Dedifferentiated amniotic fluid mesenchymal stem cell (primary cell): ENCODE data around the gene DPYSL5.

ENCODE experiments used
- DNase-seq: peaks from one replicate; pipeline ENCODE4 v3.0.0-alpha.2; 2016; ENCODE audit errors: extremely low spot score

DPYSL5 gene

DNA sequence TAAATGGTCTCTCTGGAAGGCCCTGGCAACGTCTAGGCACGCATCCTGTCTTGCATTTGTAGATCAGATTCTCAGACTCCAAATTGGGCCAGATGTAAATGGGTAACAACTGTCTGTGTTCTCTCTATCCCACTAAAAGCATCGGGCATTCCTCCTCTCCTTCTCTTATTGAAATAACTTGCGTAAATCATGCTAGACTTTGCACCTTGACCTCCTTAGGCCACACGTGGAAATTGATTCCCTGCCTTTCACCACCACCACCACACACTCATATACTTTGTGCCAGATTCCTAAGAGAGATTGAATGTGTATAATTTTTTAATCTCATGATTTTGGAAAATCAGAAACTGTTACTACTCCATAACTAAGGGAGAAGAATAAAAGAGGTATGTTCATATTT is 143.8 kb downstream of the DPYSL5 start:
- no peak for DNase-seq

DNA sequence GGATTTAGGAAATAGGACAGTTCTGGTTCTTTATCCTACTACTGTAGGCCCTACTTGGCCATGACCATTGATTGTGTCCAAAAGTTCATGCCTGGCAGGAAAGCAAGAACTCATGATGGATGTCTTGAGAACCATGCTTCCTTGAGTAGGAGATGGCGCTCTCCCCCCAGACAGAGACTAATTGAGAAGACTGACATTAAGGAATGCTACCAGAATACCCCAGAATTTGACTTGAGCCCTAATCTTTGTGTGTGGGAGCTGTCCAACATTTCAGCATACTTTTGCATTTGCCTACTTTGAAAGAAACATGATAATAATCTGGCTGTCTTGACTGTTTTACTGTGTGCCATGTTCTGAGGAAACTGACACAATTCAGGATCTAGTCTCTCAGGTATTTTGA is 145.8 kb downstream of the DPYSL5 start:
- no peak for DNase-seq

DNA sequence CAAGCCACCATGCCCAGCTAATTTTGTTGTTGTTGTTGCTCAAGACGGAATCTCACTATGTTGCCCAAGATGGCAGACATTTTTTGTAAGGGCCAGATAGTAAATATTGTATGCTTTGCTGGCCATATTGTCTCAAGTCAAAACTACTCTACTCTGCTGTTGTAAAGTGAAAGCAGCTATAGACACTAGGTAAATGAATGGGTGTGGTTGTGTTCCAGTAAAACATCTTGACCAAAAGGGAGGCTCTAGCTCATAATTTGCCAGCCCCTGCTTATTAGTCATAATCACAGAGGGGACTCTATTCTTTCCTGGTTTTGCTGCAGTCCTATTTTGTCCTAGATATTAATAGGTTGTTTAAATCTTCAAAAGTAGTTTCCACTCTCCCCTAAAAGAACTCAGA is 147.1 kb downstream of the DPYSL5 start:
- DNase-seq = no peak

DNA sequence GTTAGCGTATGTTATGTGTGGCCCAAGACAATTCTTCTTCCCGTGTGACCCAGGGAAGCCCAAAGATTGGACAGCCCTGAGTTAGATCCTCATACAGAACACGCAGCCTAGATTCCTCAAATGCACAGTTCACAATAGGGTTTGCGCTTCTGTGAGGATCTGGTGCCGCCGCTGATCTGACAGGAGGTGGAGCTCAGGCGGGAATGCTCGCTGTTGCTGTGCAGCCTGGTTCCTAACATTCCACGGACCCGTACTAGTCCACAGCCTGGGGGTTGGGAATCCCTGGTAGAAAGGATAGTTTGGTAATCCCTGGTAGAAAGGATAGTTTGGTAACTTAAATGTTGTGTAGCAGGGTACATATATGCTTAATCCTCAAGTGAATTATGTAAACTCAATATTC is 149.5 kb downstream of the DPYSL5 start:
- no peak for DNase-seq

DNA sequence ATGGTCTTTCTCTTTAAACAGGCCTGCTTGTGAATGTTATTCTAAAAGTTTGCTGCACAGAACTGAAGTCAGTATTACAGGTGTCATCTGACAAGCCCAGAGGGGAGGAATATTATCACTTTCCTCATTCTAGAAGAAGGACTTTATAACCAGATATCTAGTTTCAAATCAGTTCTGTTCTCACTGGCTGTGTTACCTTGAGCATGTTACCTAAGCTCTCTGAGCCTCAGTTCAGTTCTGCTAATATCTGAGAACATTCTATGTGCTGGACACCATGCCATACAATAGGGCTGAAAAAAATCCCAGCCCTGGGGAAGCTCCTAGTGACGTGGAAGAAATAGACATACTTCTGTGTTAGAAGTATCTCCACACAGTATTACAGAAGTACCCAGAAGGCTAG is 150.4 kb downstream of the DPYSL5 start:
- no peak for DNase-seq
